NCI-H226 (cell line): ENCODE measurements around the gene ASTN2.

ENCODE experiments used
- DNase-seq: peaks from one replicate; pipeline ENCODE4 v3.0.0-alpha.2; 2015

ASTN2 gene

GRCh38 chr9:117414220-117414905, 494 bp downstream of the ASTN2 start:
- no peak for DNase-seq

DNA sequence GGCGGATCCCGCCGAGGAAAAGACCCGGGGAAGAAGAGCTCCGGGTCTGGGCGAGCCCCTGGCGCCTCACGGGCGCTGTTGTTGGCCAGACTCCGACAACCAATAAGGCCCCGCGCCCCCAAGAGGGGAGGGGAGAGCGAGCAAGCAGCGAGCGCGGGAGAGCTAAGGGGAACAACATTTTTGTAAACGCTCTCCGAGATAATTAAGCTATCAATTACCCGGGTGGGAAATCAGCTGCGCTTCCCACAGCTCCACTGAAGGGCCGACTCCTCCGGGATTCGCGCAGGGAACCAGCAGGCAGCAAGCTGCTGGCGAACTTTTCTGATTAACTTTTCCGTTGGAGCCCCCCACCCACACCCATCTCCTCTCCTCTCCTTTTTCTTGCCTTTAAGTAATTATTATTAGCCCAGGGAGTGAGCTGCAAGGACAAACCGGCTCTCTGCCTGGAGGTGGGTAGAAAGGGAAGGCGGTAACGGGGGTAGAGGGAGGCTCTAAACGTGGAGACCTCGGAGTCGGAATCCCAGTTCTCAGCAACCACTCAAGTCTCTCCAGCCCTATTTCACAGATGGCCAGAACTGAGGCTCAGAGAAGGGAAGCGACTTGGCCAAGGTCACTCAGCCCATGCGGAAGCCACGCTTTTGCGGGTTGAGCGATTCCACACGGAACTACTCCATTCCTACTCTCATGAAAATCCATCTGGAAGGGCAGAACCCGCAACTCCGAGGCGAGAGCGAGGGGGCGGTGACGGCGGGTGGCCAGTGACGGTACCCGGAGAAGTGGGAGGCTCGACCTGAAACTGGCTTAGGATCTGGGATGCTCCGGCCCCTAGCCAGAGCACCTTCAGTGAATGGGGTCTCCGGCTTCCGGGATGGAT, 1.3 kb downstream of the ASTN2 start:
- no peak for DNase-seq

DNA sequence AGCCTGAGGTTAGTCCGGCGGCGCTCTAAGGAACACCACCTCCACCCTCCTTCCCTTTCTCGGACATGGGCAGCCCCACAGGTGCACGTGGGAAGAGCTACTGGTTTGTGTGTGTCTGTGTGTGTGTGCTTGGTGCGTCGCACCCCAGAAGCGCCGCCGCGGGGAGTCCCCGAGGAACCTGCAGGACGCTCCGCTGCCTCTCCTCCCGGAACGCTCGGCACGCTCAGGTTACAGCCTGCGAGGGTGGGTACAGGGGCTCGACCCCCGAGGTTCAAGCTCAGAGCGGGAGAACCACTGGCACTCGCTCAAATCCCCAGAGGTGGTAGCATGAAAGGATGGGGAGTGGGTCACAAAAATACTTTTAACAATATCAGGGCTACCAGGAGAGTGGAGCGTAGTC, 2.0 kb downstream of the ASTN2 start:
- no peak for DNase-seq

DNA sequence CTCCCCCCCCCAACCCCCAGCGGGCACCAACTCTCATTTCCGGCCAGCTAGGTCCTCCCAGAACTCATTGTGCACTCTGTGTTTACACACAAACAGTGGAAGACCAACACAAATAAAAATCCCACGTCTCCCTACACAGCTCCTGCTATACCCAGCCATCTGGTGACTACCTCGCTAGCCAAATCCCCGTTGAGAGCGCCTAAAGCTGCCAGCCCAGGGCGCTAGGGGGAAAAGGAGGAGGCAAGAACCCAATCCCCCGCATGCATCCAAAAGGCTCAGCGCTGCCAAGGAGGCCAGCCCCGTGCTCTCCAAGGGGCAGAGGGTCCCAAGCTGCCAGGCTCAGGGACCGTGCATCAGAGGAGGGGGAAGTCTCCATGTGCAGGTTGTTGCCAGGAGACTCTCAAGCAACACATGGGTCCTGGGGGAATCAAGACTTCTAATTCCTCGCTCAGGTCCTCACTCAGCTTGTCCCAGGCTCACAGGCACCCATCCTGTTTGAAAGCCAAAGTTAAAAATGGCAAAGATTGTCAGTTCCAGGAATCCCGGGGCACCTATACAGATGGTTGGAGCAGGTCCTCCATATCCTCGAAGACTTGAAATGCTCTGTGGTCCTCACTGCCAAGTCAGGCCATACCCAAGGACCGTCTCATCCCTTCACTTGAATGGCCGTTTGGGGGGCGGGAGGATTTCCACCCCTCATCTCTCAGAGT, 2.7 kb downstream of the ASTN2 start:
- DNase-seq: no peak

DNA sequence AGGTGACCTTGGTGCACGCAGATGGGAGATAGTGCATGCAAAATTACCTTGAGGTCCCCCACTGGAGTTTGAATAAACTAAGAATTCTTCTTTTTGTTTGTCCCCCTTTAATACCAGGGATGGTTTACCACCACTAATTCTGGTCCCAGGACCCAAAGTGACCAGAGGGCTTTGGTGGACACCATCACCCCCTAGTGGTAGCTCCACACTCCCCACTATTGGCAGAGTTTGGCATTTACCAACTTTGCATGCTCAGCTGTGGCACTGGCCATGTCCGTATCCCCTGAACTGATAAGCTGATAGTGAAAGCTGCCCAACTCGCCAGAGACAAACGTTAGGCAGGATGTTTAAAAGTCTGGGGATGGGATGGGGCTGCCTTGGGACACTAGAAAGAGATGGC, 3.3 kb downstream of the ASTN2 start:
- no peak for DNase-seq

DNA sequence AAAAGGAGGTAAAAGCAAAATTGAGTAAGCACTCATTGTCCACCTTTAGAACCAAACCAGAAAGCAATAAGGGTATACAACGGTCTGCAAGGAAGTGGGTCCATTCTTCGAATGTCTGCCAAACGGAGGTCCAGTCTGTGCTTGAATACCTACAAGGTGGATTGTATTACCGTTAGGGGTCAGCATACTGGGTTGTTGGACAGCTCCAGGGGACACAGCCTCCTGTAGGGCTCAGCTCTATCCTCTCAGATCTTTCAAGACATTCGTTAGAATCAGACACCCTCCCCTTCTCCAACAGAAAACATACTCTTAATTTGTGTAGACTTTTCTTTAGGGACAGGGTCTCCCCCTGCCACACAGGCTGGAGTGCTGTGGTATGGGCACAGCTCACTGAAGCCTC, 5.5 kb downstream of the ASTN2 start:
- no peak for DNase-seq

GRCh38 chr9:117407436-117408022, 7.3 kb downstream of the ASTN2 start:
- no peak for DNase-seq

DNA sequence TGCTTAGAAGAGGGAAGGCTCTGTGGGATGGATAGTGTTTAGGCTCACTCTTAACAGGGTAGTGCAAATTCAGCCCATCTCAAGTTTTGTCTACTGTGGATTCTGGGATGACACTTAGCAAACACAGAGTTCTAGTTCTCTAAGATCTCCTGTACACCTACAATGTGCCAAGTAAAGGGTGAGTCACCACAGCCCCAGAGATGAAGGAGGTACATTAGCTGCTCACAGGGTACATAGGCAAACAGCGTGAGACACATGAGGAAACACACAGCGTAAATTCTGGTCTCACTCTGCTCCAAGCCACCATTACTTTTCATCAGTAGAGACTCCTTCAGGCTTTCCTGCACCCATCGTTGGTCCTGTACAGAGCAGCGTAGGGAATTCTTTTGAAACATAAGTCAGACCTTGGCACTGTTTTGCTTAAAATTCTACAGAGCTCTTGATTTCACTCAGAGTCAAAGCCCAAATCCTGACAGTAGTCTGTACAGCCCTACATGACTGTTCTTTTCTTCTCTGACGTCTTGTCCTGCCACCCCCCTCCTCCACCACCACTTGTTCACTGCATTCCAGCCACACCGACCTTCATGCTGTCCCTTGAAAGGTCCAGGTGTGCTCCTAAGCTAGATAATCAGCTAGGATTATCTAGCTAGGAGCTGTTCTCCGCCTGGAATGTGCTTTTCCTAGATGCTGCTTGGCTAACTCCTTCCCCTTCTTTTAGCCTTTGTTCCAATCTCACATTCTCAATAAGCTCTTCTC, 8.7 kb downstream of the ASTN2 start:
- no peak for DNase-seq

- no peak for DNase-seq
These were observed 11.0 kb downstream of the ASTN2 start for GRCh38 chr9:117403848-117404247.

GRCh38 chr9:117403403-117403811, 11.4 kb downstream of the ASTN2 start:
- no peak for DNase-seq

DNA sequence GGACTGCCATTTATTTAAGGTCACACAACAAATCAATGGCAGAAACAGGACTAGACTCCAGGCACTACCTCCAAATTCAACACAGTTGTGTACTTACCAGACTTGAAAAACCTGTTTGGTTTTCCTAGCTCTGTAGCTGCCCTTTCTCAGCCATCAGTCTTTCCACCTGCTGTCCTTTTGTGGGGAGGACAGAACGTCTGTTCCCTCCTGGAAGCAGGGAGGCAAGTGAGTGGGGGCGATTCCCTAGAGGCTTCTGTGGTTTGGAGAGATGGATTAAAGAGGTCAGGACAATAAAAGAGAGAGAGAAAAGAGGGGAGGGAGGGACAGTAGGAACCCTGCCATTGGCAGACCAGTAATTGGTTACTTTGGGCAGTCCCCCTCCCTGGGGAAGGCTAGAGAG, 14.7 kb downstream of the ASTN2 start:
- no peak for DNase-seq

GRCh38 chr9:117395151-117395650, 19.7 kb downstream of the ASTN2 start:
- no peak for DNase-seq

DNA sequence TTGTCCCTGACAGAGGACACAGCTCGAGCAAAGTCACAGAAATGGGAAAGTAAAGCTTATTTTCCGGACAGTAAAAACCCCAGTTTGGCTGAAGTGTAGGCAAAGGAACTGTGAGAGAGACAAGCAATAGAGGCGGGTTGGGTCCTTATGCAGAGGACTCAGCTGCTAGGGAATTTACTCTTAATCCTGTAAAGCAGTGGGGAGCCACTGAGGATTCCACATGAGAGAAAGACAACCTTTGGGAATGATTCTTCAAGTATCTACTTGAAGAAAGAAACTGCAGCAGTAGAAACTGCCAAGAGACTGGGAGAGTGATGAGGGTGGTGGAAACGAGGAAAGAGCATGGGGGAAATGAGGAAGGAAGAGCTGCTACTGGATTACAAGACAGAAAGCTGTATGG, 20.2 kb downstream of the ASTN2 start:
- DNase-seq: no peak

DNA sequence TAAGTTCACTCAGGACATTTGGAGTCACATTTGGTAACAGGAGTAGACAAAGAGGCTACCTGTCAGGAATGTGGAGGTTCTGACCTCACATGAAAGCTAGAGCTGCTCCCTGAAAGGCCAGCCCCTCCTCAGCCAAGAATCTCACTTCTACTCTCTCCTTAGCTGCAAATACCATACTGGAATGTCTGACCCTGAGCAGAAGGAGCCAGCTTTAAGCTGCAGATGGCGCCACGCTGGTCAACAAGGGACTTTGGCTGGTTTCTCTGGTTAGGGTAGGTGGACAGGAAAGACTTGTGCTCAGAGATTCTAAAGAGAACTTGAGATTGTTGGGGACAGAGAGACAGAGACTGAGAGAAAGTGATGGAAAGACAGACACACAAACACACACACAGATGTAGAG, 21.9 kb downstream of the ASTN2 start:
- DNase-seq: no peak

- DNase-seq: no peak
These were observed 27.4 kb downstream of the ASTN2 start for GRCh38 chr9:117387422-117387821.

- DNase-seq: no peak
These were observed 35.5 kb downstream of the ASTN2 start for GRCh38 chr9:117379341-117379740.

DNA sequence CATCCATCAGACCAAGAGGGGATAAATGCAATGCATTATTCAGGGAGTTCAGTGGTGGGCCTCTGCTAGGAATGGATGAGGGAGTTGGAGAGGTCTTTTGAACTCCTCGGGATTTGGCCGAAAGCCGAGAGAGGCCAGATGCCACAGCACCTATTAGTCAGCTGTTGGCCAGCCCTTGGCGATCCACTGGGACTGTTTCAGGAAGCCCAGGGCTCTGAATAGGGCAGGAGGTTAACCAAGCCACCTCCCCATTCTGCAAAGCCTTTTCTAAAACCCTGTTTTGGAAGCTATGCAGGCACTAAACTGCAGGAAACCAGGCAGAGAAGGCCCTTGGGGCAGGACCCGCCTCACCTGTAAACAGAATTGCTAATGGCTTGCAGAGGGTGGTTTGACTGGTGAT, 37.8 kb downstream of the ASTN2 start:
- no peak for DNase-seq

GRCh38 chr9:117375956-117376355, 38.9 kb downstream of the ASTN2 start:
- no peak for DNase-seq

DNA sequence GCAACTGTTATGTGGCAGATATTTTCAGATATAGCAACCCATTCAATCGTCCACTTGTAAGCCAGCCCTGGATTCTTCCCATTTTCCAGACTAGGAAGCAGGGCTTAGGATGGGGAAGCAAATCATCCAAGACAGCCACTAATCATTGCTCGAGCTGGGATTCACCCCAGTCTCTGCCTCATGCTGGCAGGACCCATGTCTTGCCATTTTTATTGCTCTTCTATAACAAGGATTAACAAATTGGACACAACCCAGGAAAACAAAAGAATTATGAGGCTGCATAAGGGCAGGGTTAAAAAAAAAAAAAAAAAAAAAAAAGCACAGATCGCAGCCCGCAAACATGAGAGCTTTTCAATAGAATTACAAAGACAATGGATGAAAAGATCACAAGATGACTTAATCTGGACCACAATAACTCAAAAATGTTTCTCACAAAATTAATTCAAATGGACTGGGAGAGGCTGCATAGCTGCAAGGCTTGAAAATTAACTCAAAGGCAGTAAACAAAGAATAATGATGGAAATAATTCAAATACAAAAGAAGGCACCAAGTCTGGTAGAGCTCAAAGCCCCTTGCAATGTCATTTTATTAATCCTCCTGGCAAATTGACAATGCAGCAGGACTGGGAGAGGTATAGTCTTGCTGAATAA, 40.7 kb downstream of the ASTN2 start:
- no peak for DNase-seq

DNA sequence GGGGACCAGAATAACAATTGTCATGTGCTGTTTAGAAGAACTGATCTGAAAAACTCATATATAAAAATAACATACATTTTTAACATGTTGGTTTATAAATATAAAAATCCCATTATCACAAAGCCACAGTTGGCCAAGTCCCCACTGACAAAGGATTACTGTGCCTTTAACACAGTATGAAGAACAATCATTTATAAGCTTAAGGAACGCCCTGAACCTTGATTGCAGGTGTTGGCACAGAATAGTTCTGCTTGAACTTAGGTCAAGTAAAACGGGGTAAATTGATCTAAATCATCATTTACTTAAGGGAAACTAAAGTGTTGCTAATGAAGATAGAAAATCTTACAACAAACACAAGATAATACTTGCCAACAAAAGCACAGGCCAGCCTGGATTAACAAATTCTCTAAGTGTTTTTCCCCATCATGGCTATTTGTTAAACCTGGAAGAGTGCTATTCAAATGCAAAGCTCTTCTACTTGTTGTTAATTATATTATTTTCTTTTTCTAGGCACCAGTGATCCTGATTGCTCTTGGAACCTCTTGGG, 46.1 kb downstream of the ASTN2 start:
- no peak for DNase-seq

GRCh38 chr9:117365438-117365837, 49.4 kb downstream of the ASTN2 start:
- DNase-seq: no peak

DNA sequence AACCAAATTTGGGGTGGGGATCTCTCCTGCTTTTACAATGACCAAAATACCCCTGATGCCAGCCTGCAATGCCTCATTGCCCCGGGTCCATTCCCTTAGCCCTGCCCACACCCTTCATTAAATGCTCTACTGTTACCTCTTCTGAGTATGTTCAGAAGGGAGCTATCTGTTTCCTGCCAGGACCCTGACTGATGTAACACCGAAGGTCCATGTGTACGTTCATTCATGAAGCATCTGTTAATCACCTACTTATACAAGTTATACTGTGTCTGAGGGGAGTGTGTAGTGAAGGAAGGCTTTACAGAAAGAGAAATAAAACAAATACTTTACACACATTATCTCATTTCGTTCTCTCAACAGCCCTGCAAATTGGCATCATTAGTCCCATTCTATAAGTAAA, 51.9 kb downstream of the ASTN2 start:
- DNase-seq: no peak
